ENCODE results near the gene RBKS. TPM values are rescaled to one million over a fixed set of nuclear protein-coding genes. Genes with fewer than 3 reads are reported as not detected.

The RBKS gene
- total RNA-seq, 1 donor from 2014 or later, result 2.0 TPM

GRCh38 chr2:27857417-27858172 lies 32.6 kb downstream of the RBKS start:
- Mint-ChIP-seq H3K4me3 (ENCODE audit: unreplicated experiment) (no peak overlapping the region), H3K9me3 (ENCODE audit: unreplicated experiment) (no peaks in the 10 kb centered on the region), H3K36me3 (ENCODE audit: low read depth, unreplicated experiment) (peaks cover 15% of the 10 kb centered on the region), H3K27me3 (ENCODE audit: unreplicated experiment) (peaks cover 1% of the 10 kb centered on the region), H3K27ac (ENCODE audit: unreplicated experiment) (no peak overlapping the region), H3K4me1 (ENCODE audit: unreplicated experiment) (peaks cover 4% of the 10 kb centered on the region)
- no peak for DNase-seq (ENCODE audit: low spot score)
- TF ChIP-seq CTCF (IDR thresholded peaks at IDR 0.05; ENCODE audit: unreplicated experiment), result no peak

- H3K4me3 Mint-ChIP-seq (ENCODE audit: unreplicated experiment), result no peak overlapping the region
- H3K36me3 Mint-ChIP-seq (ENCODE audit: low read depth, unreplicated experiment), result peaks cover 15% of the 10 kb centered on the region
- no peak overlapping the region for H3K27ac Mint-ChIP-seq (ENCODE audit: unreplicated experiment)
- peaks cover 4% of the 10 kb centered on the region for H3K4me1 Mint-ChIP-seq (ENCODE audit: unreplicated experiment)
- H3K9me3 Mint-ChIP-seq (ENCODE audit: unreplicated experiment), result no peaks in the 10 kb centered on the region
- DNase-seq (ENCODE audit: low spot score), result no peak
- TF ChIP-seq CTCF (IDR thresholded peaks at IDR 0.05; ENCODE audit: unreplicated experiment), result no peak
- peaks cover 1% of the 10 kb centered on the region for H3K27me3 Mint-ChIP-seq (ENCODE audit: unreplicated experiment)
Measured at GRCh38 chr2:27856956-27857355, 33.2 kb downstream of the RBKS start.

GRCh38 chr2:27856386-27856785 lies 33.8 kb downstream of the RBKS start:
- H3K36me3 Mint-ChIP-seq (ENCODE audit: low read depth, unreplicated experiment), result peaks cover 15% of the 10 kb centered on the region
- H3K9me3 Mint-ChIP-seq (ENCODE audit: unreplicated experiment), result no peaks in the 10 kb centered on the region
- H3K27ac Mint-ChIP-seq (ENCODE audit: unreplicated experiment), result no peak overlapping the region
- no peak for TF ChIP-seq CTCF (IDR thresholded peaks at IDR 0.05; ENCODE audit: unreplicated experiment)
- H3K4me3 Mint-ChIP-seq (ENCODE audit: unreplicated experiment), result no peak overlapping the region
- H3K27me3 Mint-ChIP-seq (ENCODE audit: unreplicated experiment), result peaks cover 1% of the 10 kb centered on the region
- peaks cover 4% of the 10 kb centered on the region for H3K4me1 Mint-ChIP-seq (ENCODE audit: unreplicated experiment)
- DNase-seq (ENCODE audit: low spot score), result no peak

GRCh38 chr2:27855476-27855875 lies 34.7 kb downstream of the RBKS start:
- no peak for TF ChIP-seq CTCF (IDR thresholded peaks at IDR 0.05; ENCODE audit: unreplicated experiment)
- Mint-ChIP-seq H3K4me1 (ENCODE audit: unreplicated experiment) (peaks cover 4% of the 10 kb centered on the region), H3K9me3 (ENCODE audit: unreplicated experiment) (no peaks in the 10 kb centered on the region), H3K4me3 (ENCODE audit: unreplicated experiment) (no peak overlapping the region), H3K27ac (ENCODE audit: unreplicated experiment) (no peak overlapping the region), H3K27me3 (ENCODE audit: unreplicated experiment) (peaks cover 1% of the 10 kb centered on the region), H3K36me3 (ENCODE audit: low read depth, unreplicated experiment) (peaks cover 15% of the 10 kb centered on the region)
- DNase-seq (ENCODE audit: low spot score), result no peak

- no peak for TF ChIP-seq CTCF (IDR thresholded peaks at IDR 0.05; ENCODE audit: unreplicated experiment)
Measured at GRCh38 chr2:27854229-27854862, 35.8 kb downstream of the RBKS start.

More at GRCh38 chr2:27854229-27854862, 35.8 kb downstream of the RBKS start:
- no peak for DNase-seq (ENCODE audit: low spot score)
- Mint-ChIP-seq H3K4me1 (ENCODE audit: unreplicated experiment) (peaks cover 4% of the 10 kb centered on the region), H3K27ac (ENCODE audit: unreplicated experiment) (no peak overlapping the region), H3K4me3 (ENCODE audit: unreplicated experiment) (no peak overlapping the region), H3K9me3 (ENCODE audit: unreplicated experiment) (no peaks in the 10 kb centered on the region), H3K36me3 (ENCODE audit: low read depth, unreplicated experiment) (peaks cover 15% of the 10 kb centered on the region), H3K27me3 (ENCODE audit: unreplicated experiment) (peaks cover 1% of the 10 kb centered on the region)
